T-helper 1 cell treated with Interleukin-12 subunit alpha and Interleukin-12 subunit beta and Interleukin-4 antibody, amounts not matched to agents 30 ng/mL and 1 ng/mL, for 36 hours (primary cell): ENCODE results near the gene PCGF3. TPM values are rescaled to one million over a fixed set of nuclear protein-coding genes. Genes with fewer than 3 reads are reported as not detected.
"Not testable (repeated sequence)": the region's sequence is repeated elsewhere in the genome, so short reads cannot be mapped to it uniquely, and the experiment has no call there.

Source experiments
- intact Hi-C: fragments of 100-400 bp; cut with micrococcal nuclease; formaldehyde crosslinking; loops from one replicate; pipeline ENCODE4 v1.15.1; 2024
- total RNA-seq: library from RNA; stranded (reverse); gene quantifications from 2 replicates; pipeline ENCODE4 v1.2.3, GENCODE V29; 2022

The PCGF3 gene
- total RNA-seq, 1 donor from 2014 or later: 43.1 TPM

DNA sequence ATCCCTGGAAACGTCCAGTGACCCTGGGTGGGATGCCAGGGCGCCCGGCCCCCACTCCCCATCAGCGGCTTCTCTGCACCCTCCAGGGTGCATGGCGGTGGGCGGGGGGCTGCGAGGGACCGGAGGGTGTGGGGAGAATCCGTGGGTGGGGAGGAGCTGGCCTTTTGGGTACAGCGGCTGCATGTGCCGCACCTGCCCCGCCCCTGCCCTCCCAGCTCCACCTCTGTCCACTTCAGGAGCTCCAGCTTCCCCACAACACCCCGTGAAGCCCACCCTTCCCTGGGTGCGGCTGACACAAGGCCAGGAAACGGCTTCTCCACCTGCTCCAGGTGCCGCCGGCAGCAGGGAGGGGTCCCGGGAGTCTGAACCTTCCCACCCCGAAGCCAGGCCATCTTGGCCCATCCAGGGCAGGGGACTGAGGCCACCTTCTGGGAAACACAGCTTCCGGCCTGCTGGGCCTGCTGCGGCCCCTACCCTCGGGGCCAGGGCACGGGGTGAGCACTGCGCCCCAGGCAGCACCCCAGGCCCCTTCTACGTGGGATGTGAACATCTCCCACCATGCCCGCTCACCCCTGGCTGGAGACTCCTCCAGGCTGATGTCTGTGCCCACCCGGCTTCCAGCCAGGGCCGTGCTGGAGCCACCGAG, 85.7 kb downstream of the PCGF3 start:
- intact Hi-C loops: no loop called here

DNA sequence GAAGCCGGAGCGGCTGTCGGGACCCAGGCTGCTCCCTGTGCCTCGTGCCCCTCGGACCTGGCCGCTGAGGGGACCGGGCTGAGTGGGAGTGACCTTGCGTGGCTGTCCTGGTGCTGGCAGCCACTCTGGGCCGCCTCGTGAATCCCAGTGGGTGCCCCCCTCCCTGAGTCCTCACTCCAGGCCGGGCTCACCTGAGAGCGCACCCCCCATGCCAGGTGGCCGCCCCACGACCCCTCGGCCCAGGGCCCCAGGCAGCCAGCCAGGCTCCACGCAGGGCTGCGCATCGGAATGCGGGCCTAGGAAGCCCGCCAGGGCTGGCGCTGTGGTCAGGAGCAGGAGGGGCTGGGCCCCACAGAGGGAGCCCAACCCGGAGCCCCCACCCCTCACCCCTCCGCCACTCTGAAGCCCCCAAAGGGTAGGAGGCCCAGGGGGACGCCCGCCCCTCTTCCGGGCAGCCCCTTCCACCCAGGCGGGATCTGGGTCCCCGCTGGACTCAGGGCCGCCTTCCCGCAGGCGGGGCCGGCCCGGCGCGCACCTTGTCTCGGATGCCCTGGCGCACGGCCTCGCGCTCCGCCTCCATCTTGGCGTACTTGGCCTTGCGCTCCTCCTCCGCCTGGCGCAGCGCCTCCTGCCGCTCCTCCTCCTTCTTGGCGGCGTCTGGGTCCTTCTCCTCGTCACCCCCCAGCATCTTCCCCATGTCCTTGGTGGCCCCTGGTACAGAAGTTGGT, 86.4 kb downstream of the PCGF3 start:
- intact Hi-C loops: loop anchor here (1.0 kb wide), 1 partner anchor 11 kb away; no protein-coding TSS in a partner anchor

DNA sequence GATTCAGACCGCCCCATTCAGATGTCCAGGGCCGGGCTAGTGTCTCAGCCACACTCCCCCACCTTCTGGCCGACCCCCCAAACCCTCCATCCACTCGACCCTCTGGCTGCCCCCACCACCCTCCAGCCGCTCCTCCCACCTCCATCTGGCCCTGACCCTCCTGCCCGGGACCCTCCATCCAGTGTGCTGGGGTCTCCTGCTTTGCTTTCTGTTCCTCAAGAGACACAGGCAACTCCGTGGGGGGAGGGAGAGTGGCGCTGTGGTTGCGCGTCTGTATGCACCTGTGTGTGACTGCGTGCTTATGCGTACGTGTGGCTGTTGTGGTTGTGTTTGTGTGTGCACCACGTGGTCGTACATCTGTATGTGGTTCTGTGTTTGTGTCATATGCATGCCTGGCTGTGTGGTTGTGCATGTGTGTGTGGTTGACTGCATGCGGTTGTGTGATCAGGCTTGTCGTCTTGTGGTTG, 87.0 kb downstream of the PCGF3 start:
- intact Hi-C loops: loop anchor here (1.0 kb wide), 1 partner anchor 11 kb away; no protein-coding TSS in a partner anchor

DNA sequence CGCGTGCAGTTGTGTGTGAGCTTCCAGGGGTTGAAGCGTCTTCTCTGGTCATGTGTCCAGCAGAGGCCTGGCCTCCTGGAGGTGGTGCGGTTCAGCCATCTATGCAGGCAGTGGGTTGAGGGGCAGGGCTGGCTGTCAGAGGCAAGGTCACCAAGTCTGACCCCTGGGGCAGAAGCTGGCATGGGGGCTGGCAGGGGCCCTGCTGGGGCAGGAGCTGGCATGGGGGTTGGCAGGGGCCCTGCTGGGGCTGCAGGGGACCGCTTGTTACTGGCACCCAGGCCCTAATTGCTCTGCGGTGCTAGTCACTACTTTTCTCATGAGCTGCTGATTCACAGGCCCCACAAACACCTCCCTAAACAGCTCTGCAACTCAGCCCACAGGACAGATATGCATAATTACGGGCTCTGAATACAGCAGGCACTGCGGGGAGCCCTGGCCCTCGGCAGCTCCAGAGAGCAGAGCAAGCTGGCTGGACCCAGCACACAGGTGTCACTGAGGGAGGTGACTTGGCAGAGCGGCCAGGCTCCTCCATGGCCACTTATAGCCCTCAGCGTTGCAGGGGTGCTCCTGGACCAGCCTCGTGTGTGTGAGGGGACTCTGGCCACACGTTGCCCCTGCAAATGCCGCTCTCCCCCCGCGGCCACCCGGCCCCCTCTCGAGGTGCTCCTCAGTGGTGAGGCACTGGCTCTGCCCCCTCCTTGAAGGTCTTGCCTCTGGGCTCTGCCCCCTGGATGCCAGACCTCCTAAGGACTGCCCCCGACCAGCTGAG, 87.6 kb downstream of the PCGF3 start:
- intact Hi-C loops: no loop called here

DNA sequence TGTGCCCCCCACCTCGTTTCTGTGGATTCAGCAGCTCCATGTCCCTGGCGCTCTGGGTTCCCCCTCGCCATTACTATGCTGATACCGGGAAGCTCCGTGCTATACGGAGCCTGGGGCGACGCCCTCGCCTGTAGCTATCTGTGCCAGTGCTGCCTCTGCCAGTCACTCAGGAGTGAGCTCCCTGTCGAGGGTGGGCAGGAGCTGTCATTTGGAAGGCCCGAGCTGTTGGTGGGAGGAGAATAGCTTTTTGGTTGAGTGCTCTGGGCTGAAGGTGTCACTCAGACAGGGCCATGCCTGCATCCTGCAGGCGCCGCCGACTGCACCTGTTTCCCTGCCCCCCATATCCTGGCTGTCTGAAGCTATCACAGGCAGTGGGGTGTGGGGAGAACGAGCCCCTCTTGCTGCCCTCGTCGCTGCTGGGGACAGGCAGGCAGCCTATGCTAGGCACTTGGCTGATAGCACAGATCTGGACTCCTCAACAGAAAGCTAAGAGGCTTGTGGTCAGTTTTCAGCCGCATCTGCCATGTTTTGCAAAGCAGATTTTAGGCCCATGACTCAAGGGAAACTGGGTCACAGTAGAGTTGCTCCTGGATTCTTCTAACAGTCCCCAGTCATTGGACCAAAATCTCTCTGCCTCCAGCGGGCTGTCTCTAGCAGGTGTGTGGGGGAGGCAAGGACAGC, 88.4 kb downstream of the PCGF3 start:
- intact Hi-C loops: no loop called here

DNA sequence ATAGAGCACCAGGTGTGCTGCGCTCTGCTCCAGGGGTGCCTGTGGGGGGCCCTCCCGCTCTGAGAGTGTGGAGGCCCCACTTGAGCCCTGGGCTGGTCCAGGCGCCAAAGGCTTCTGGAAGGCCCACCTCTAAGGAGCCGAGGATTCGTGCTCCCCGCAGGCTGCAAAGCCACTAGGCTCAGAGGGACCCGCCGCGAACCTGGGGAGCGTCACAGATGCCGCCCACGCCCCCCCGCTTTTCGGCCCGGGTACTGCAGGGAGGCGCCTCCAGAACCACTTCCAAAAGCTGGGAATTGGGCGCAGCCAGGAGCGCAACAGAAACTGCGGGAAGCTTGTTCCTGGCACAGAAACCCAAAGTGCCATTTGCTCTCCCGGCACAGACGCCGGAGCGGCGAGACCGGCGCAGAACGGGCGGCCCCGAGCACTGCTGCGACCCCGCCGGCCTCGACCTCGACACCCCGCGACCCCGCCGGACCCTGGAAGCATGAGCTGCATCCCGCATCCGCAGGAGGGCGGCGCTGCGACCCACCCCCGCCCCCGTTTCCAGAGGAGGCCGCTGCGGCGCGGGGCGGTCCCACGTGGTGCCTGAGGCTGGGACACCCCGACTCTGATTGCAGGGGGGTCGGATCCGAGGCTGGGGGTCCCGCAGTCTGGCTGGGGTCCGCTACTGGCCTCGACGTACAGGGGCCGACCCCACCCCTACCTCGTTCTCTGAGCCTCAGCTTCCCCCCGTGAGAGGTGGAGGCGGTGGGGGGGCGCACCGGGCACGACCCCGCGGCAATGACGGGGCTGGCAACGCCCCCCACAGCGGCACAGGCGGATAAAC, 89.5 kb downstream of the PCGF3 start:
- intact Hi-C loops: no loop called here

DNA sequence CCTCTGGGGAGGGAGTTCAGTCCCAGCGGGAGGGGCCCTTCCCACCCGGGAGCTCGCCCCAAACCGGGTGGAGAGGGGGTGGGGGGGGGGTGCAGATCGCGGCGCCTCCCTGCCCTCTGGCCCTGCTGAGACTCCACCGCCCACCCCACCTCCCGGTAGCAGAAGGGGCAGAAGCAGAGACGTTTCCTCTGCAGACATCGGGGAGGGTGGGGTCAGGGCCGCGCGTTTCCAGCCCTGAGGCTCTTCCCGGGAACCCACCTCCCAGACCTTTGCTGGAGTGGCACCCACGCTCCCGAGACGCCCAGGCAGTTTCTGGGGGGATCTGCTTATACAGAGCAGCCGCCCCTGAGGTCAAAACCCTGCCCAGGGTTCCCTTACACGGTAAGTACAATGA, 90.1 kb downstream of the PCGF3 start:
- intact Hi-C loops: no loop called here

DNA sequence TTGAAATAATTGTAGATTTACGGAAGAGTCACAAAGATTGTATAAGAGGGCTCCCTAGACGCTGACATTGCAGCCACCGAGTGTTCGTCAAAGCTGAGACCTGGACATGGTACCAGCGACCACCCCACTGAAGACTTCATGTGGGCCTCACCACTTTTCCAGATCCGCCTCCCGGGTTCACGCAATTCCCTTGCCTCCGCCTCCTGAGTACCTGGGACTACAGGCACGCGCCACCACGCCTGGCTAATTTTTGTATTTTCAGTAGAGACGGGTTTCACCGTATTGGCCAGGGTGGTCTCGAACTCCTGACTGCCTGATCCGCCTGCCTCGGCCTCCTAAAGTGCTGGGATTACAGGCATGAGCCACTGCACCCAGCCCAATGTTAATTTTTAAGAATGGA, 90.6 kb downstream of the PCGF3 start:
- intact Hi-C loops: no loop called here

DNA sequence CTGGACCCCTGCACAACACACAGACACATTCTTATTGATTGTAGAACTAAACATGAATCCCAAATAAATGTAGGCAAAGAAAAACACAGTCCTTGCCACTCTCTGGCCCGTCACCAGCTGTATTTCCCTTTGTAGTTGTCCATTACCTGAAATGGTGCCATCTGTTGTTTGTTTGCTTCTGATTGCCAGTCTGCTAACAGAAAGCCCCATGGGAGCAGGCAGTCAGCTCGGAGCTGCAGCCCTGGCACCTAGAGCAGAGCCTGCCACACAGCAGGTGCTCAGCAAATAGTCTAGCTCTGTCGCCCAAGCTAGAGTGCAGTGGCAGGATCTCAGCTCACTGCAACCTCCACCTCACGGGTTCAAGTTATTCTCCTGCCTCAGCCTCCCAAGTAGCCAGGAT, 91.4 kb downstream of the PCGF3 start:
- intact Hi-C loops: no loop called here

DNA sequence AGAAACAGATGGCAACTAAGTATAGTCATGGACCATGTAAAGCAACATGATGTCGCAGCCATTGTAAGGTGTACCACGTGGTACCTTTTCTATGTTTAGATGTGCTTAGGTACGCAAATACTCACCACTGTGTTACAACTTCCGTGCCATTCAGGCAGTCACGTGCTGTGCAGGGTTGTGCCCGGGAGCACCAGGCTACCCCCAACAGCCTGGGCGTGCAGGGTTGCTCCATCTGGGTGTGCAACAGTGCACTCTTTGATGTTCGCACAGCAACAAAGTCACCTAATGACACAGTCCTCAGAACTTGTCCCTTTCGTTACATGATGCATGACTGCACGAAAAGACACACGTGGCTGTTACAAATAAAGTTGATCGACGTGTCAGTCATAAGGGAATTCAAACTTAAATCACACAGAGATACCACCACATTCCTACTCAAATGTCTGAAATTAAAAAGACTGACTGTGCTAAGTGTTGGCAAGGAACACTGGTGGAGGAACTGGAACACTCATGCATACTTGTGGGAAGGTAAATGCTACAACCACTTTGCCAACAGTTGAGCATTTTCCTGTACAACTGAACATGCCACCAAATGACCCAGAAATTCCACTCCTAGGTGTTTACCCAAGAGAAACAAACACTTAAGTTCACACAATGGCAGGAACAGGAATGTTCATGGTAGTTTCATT, 95.9 kb downstream of the PCGF3 start:
- intact Hi-C loops: no loop called here

DNA sequence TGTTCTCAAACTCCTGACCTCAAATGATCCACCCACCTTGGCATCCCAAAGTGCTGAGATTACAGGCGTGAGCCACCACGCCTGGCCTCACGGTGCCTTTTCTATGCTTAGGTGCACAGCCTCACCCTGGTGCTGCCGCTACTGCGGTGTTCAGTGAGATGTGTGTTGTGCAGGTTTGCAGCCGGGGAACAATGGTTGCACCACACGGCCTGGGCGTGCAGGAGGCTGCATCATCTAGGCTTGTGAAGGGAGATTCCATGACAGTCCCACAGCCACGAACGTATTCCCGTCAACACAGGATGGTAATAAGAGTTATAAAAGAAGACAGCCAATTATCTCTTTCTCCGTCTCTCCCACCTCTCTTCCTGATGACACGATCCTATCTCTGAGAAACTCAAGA, 98.3 kb downstream of the PCGF3 start:
- intact Hi-C loops: no loop called here

DNA sequence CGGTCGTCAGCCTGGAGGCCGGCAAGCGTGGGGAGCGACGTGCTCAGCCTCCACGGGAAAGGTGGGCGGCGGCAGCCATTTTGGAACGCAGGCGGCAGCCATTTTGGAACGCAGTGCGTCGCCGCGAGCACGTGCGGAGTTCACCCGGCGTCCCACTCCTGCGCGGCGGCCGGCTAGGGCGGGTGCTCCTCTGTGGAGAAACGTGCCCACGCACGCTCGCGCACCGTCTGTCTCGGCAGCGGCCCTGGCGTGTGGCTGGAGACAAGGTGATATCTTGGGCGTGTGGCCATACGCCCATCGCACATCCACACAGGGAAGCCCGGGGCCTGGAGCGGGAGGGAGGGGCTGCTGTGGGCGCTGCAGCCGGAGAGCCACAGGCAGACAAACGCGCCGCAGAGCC, 99.2 kb downstream of the PCGF3 start:
- intact Hi-C loops: no loop called here

DNA sequence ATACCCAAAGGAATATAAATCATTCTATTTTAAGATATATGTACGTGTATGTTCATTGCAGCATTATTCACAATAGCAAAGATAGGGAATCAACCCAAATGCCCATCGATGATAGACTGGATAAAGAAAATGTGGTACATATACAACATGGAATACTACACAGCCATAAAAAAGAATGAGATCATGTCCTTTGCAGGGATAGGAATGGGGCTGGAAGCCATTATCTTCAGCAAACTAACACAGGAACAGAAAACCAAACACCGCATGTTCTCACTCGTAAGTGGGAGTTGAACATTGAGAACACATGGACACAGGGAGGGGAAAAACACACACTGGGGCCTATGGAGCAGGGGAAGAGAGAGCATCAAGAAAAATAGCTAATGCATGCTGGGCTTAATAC, 101.3 kb downstream of the PCGF3 start:
- intact Hi-C loops: not testable (repeated sequence)

DNA sequence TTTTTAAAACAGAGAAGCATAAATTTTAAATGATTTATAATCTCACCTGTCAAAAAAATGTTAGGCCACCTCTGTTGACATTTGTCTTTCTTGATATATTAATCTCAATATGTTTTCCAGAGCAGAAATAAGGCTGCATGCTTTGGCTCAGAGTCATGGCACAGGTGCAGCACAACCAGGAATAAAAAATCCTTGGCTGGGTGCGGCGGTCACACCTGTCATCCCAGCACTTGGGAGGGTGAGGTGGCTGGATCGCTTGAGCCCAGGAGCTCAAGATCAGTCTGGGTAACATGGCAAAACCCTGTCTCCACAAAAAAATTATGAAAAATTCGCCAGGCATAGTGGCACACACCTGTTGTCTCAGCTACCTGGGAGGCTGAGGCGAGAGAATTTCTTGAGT, 102.2 kb downstream of the PCGF3 start:
- intact Hi-C loops: no loop called here

DNA sequence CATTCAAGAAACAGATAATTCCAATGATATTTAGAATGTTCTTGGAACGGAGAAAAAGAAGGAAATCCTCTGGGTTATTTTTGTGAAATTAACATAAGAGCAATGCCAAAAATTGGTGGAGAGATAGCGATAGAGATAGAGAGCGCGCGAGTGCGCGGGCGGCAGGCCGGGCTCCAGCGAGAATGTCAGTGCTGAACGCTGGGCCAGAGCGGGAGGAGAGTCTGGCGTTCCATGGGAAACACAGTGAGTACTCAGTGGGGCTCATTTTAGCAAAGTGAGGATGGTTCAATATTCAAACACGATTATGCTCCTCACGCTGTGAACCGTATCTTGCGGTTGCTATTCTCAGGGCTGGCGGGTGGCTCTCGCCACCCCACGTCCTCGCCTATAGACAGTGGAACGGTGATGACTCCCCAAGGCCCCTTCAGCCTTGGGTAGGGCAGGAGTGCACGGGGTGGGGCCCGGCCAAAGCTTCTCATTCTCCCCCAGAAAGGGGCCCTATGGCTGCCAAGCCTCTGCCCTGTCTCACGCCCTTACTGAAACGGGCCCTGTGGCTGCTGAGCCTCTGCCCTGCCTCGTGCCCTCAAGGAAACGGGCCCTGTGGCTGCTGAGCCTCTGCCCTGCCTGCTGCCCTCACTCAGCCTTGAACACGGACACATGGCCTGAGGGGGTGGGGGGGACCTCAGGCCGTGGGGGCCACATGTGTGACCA, 103.4 kb downstream of the PCGF3 start:
- intact Hi-C loops: no loop called here

DNA sequence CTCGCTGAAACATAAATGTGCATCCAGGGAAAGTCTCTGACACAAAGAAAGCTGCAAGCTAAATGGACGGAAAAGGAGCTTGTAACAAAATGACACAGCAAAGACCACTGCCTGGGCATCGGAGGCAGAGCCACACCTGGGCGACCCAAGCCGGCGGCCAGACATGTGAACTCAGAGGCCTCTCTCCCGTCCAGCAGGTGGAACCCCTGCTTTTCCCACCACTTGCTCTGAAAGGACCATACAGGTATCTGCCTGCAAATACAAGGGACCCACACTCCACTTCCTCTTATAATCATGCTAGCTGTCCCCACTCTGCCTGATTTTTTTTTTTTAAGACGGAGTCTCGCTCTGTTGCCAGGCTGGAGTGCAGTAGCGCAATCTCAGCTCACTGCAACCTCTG, 108.3 kb downstream of the PCGF3 start:
- intact Hi-C loops: no loop called here

DNA sequence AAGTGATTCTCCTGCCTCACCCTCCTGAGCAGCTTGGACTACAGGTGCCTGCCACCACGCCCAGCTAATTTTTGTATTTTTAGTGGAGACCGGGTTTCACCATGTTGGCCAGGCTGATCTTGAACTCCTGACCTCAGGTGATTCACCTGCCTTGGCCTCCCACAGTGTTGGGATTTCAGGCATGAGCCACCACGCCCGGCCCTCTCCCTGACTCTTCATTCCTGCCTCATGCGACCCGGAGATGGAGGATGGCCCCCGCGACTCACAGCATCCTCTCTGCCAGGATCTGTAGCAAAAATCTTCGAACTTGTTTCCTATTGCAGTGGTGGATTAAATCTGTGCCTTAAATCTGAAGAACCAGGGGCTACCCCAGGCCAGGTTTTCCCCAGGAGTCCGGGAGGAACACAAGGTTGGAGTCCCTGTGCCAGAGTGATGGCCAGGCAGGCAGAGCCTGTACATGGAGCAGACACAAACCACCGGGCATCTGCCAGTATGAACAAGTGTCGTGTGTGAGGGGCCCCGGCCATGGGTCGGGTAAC, 108.7 kb downstream of the PCGF3 start:
- intact Hi-C loops: no loop called here

DNA sequence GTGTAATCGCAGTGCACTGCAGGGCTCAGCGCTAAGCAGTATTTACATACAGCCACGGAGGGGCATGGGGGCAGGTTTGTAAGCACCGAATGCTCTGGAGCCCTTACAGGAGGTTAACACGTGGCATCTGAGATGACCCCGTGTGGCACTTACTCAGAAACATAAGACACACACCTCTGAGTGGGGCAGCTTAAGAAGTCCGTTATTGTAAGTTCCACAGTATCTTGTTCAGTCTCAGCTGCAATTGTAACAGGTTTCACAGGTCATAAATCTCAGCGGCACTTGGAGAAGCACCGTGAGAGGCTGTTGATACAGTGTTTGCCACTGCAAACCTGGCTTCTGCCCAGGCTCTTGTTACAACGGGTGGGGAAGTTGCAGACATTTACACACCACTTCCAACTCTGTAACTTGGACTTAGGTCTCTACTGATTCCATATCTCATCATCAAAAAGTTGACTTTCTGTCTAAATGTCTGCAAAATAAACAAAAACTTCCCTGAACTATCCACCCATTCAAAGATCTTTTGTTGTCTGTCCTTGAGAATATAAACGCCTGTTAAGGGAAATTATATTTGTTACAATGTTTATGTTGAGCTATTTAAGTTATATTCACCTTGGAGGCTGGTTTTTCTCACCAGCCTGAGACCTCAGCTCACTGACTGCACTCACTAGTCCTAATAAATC, 110.0 kb downstream of the PCGF3 start:
- intact Hi-C loops: no loop called here
